Cerebellar cortex (tissue), 1 donor: Measurements from ENCODE around the gene IDH3G.

ENCODE experiments used
- DNase-seq: peaks from one replicate; pipeline ENCODE4 v3.0.0-alpha.2; 2015; ENCODE audit warnings: low spot score

IDH3G gene

DNA sequence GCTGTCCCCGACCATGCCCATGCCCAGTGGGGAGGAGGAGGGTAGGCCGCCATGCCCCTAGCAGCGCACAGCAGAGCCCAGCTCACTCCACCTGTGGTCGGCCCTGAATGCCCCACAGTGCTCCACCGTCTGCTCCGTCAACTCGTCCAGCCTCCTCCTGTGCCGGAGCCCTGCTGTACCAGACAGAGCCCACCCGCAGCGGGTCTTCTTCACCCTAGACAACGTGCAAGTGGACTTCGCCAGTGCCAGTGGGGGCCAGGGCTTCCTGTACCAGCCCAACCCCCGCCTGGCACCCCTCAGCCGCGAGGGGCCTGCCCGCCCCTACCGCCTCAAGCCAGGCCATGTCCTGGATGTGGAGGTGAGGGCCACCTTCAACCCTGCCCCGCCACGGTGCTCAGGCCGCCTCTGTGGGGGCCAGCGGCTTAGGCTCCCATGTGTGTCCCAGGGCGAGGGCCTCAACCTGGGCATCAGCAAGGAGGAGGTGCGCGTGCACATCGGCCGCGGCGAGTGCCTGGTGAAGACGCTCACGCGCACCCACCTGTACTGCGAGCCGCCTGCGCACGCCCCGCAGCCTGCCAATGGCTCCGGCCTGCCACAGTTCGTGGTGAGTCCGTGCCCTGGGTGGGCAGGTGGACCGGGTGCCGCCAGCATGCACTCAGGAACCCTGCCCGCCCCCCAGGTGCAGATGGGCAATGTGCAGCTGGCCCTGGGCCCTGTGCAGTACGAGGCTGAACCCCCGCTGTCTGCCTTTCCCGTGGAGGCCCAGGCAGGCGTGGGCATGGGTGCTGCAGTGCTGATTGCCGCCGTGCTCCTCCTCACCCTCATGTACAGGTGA lies 20.2 kb downstream of the IDH3G start:
- DNase-seq: no peak

GRCh38 chrX:153773218-153773611 lies 21.0 kb downstream of the IDH3G start:
- DNase-seq: no peak

DNA sequence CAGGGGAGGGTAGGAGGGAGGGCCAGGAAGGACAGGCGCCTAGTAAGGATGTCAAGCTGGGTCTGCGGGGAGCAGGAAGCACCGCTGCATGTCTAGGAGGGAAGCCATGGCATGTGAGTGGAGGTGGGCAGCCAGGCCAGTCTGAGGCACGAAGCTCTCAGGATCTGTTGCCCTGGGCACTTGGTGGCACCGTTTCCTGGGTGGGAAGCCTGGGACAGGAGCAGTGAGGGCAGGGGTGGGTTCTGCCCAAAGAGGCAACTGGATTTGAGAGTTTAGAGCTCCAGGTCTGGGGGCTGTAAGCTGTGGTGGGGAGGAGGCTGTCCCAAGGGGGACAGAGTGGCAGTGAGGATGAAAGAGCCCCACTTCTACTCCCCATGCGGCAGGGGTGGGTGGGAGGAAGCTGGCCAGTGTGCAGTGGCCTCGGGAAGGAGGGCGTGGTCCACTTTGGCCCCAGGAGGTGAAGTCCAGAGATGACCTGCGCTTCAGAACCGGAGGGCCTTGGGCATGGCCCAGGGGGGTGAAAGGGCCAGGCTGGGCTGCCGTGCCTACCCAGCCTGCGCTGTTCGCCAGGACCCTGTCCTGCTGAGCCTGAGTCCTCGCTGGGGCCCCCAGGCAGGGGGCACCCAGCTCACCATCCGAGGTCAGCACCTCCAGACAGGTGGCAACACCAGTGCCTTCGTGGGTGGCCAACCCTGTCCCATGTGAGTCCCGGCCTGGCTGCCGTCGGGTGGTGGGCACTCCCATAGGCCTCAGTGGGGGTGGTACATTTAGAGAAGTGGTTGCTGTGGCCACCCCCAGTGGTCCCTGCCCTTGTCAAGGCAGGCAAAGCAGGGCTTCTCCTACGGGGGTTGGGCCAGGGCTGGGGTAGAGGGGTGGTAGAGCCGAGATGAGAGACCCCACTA lies 21.6 kb downstream of the IDH3G start:
- DNase-seq: no peak

DNA sequence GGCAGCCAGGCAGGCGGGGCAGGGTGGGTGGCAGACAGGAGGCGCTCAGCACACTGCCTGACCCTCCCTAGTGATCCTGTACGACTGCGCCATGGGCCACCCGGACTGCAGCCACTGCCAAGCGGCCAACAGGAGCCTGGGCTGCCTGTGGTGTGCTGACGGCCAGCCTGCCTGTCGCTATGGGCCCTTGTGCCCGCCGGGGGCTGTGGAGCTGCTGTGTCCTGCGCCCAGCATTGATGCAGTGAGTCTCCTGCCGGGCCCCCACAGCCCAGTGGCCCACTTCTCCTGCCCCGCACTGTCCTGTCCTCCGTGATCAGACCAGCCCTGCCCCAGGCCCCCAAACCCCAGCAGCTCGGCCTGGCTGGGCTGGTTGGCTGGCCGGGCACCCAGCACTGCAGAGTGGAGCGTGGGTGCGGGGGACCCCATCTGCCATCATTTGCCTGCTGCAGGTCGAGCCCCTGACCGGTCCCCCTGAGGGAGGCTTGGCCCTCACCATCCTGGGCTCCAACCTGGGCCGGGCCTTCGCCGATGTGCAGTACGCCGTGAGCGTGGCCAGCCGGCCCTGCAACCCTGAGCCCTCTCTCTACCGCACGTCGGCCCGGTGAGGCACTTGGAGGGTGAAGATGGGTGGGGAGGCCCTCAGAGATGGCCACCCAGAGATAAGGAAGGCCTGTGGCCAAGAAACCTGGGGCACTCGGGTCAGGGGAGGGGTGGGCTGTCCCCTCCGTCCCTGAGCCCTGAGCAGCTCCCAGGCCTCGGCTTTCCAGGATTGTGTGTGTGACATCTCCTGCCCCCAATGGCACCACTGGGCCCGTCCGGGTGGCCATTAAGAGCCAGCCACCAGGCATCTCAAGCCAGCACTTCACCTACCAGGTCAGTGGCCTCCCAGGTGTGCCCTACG lies 22.5 kb downstream of the IDH3G start:
- DNase-seq: no peak

GRCh38 chrX:153770601-153771414 lies 23.4 kb downstream of the IDH3G start:
- DNase-seq: no peak

- no peak for DNase-seq
These were observed 24.1 kb downstream of the IDH3G start for GRCh38 chrX:153769865-153770600.

- no peak for DNase-seq
These were observed 24.9 kb downstream of the IDH3G start for GRCh38 chrX:153769158-153769864.

- DNase-seq: no peak
These were observed 25.6 kb downstream of the IDH3G start for GRCh38 chrX:153768311-153769157.

DNA sequence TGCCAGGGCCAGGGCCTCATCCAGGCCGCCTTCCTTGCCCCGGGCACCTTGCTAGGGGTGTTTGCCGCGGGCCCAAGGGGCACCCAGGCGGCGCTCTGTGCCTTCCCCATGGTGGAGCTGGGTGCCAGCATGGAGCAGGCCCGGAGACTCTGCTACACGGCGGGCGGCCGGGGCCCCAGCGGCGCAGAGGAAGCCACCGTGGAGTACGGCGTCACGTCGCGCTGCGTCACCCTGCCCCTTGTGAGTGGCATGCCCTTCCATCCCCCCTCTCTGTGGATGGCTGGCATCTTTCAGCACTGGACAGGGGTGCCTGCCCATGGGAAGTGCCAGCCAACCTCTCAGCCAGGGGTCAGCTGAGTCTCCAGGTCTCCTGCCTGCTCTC lies 26.5 kb downstream of the IDH3G start:
- no peak for DNase-seq

DNA sequence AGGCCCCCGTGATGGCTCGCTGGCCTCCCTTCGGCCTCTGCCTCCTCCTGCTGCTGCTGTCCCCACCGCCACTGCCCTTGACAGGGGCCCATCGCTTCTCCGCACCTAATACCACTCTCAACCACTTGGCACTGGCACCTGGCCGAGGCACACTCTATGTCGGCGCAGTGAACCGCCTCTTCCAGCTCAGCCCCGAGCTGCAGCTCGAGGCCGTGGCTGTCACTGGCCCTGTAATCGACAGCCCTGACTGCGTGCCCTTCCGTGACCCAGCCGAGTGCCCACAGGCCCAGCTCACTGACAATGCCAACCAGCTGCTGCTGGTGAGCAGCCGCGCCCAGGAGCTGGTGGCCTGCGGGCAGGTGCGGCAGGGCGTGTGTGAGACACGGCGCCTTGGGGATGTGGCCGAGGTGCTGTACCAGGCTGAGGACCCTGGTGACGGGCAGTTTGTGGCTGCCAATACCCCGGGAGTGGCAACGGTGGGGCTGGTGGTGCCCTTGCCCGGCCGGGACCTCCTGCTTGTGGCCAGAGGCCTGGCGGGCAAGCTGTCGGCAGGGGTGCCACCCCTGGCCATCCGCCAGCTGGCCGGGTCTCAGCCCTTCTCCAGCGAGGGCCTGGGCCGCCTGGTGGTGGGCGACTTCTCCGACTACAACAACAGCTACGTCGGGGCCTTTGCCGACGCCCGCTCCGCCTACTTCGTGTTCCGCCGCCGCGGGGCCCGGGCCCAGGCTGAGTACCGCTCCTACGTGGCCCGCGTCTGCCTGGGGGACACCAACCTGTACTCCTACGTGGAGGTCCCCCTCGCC lies 27.1 kb downstream of the IDH3G start:
- DNase-seq: no peak

DNA sequence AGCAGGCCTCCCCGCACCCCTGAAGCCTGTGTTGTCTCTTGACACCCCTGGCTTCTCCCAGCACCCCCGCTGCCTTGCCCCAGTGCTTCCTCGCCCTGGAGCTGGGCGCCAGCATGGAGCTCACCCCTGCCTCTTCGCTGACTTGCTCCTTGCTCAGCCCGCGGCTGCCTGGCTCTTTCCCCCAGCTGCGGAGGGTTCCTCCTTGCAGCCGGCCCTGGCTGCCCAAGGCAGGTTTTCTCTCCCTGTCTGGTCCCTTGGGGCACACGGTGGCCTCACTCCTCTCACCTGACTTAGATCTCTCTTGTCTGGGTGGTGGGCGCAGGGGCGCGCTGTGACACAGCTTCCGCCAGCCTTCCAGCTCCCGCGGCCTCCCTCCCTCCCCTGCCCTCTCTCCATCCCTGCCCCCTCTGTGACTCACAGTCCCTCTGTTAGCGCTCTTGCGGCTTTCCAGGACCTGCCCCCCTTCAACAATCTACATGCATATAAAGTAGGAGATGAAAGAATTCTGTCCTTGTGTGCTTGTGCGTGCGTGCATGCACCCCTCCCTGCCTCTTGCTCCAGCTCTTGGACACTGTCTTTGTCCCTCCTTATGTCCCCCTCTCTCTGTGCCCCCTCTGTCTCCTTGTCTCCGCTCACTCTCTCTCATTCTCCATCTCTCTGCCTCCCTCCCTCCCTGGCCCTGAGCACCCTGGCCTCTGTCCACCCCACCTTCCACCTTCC lies 27.9 kb downstream of the IDH3G start:
- no peak for DNase-seq

GRCh38 chrX:153765138-153766079 lies 28.8 kb downstream of the IDH3G start:
- no peak for DNase-seq

GRCh38 chrX:153764786-153765137 lies 29.4 kb downstream of the IDH3G start:
- DNase-seq: no peak

GRCh38 chrX:153763989-153764755 lies 30.0 kb downstream of the IDH3G start, which contains the start of gene PLXNB3:
PLXNB3 (plus strand) TSS chrX:153764249; CDS start chrX:153765536, 1,287 bp downstream.
- DNase-seq: peak; percentile 81

GRCh38 chrX:153763298-153763932 lies 30.8 kb downstream of the IDH3G start:
- DNase-seq: no peak
